Measurements from ENCODE around the gene RPS28.

Gene RPS28

GRCh38 chr19:8319807-8320520 is 1.3 kb upstream of the RPS28 start:
- in situ Hi-C loops (cut with MboI; ENCODE audit: low sequenced_read_pairs), result no loop called here

- in situ Hi-C loops (cut with MboI; ENCODE audit: low sequenced_read_pairs), result no loop called here
Measured at GRCh38 chr19:8320564-8321066, 681 bp upstream of the RPS28 start.

DNA sequence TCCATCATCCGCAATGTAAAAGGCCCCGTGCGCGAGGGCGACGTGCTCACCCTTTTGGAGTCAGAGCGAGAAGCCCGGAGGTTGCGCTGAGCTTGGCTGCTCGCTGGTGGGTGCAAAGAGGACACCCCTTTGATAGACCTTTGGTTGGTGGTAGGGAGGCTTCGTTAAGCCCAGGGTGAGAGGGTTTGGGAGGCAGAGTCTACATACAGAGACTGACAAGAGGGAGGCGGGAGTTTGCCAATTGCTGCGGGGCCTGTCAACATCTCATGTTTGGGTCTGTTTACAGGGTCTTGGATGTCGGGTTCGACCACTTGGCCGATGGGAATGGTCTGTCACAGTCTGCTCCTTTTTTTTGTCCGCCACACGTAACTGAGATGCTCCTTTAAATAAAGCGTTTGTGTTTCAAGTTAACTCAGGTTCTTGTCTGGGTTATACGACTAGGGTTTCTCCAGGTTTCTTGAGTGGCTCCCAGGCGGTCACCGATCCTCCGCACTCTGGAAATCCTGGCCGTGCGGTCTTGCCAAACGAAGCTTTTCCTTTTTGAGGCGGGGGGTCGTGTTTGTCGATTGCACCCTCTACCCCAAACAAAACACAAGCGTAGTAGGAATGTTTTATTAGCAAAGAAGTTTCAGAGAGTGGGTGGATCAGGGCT is 816 bp downstream of the RPS28 start:
- in situ Hi-C loops (cut with MboI; ENCODE audit: low sequenced_read_pairs), result no loop called here

DNA sequence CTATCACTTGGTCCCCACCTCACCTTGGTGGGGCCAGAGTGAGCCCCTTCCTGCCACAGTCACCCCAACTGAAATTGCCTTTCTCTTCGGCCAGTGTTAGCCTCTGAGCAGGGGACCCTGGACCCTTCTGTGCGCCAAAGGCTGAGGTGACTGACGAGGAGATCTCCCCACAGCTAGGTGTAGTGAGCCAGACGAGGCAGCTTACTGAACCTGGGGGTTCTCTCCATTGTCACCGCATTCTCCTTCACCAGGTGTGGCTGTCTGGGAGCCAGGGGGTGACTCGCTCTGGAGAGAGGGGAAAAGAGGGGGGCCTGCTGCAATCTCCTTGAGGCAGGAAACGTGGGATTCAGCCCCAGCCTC is 1.3 kb downstream of the RPS28 start:
- in situ Hi-C loops (cut with MboI; ENCODE audit: low sequenced_read_pairs), result no loop called here

DNA sequence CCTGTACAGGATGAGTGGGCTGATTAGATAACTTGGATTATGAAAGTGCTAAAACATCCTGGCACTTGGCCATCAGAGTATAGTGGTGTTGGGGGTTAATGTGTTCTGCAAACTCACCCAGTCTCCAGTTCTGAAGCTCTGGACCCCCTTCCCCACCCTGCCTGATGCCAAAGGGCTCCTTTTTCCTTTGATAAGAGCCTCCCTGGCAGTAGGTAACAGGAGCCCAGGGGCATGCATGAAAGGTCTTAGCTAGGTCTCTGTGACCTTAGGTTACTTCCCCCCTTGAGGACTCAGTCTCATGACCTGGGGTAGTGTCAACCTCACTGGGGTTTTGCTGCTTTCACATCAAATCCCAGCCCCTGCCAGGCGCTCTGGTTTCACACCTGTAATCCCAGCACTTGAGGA is 2.5 kb downstream of the RPS28 start:
- in situ Hi-C loops (cut with MboI; ENCODE audit: low sequenced_read_pairs), result no loop called here

DNA sequence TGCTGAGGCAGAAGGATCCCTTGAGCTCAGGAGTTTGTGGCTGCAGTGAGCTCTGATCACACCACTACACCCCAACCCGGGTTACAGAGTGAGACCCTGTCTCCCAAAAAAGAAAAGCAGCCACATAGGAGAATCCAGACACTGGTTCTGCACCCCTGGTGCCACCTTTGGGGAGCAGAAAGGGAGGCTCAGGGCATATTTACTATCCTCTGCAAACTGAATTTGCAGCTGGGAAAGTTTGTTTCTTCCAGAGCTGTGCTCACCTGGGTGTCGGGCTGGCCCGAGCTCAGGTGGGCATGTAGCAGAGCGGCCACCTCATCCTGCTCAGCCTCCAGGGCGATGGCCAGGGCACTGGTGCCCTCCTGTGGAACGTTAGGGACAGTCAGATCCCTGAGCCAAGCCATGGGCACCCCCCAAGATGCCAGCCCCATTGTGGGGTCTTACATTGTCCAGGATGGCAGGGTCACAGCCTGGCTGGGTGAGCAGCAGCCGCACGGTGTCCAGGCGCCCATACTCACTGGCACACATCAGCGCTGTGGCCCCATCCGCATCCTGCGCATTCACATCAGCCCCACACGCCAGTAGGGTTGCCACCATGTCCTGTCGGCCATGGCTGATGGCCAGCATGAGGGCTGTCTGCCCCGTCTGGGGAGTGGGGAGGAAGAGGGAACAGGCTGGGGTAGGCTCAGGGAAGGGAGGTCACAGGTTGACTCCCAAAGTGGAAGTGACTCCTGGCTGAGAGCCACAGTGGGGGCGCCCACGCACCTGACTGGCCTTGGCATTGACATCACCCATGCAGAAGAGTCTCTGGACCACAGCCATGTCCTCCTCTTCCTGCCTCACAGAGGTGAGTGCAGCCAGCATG is 3.1 kb downstream of the RPS28 start:
- in situ Hi-C loops (cut with MboI; ENCODE audit: low sequenced_read_pairs), result no loop called here

DNA sequence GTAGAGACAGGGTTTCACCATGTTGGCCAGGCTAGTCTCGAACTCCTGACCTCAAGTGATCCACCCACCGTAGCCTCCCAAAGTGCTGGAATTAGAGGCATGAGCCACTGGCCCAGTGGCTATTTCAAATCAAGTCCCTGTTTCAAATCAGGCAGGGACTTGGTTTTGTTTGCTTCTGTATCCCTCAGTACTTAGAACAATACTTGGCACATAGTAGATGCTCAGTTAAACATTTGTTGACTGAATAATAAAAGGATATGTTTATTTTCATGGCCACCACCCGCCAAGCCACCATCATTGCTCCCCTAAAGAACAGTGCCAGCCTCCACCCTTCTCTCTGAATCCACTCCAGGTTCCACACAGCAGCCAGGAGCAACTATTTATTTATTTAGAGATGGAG is 4.2 kb downstream of the RPS28 start:
- in situ Hi-C loops (cut with MboI; ENCODE audit: low sequenced_read_pairs), result no loop called here

GRCh38 chr19:8329996-8330395 is 8.7 kb downstream of the RPS28 start:
- in situ Hi-C loops (cut with MboI; ENCODE audit: low sequenced_read_pairs), result no loop called here

- in situ Hi-C loops (cut with MboI; ENCODE audit: low sequenced_read_pairs), result no loop called here
Measured at GRCh38 chr19:8331263-8331845, 10.1 kb downstream of the RPS28 start.

- in situ Hi-C loops (cut with MboI; ENCODE audit: low sequenced_read_pairs), result no loop called here
Measured at GRCh38 chr19:8332976-8333766, 11.9 kb downstream of the RPS28 start.

DNA sequence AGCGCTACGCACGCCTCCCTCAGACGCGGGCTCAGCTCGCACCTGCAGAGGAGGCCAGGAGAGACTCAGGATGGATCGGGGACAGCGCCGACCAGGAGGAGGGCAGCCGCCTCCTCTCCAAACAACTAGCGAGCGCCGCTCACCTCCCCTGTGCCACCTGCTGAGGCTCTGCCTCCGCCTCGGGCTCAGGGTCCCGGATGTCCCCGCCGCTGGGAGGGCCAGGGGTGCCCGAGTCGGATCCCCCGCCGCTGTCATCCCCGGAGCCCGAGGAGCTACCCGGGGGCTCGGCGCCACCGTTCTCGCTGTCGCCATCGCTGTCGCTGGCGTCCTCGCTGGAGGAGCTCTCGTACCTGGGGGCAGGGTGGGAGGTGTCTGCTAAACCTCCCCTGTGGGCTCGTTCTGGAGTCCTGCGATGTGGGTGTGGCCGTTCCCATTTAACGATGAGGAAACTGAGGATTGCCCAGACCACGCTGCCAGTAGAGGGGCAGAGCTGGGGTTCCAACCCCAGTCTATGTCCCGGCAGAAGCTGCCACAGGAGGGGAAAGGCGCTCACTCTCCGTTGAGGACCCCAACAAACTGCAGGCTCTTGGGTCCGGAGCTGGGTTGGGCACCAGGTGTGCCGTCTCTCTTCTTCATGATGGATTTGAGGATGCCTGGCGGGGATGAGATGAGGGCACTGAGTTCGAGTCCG is 12.6 kb downstream of the RPS28 start:
- in situ Hi-C loops (cut with MboI; ENCODE audit: low sequenced_read_pairs), result no loop called here

GRCh38 chr19:8334458-8335342 is 13.4 kb downstream of the RPS28 start:
- in situ Hi-C loops (cut with MboI; ENCODE audit: low sequenced_read_pairs), result no loop called here

DNA sequence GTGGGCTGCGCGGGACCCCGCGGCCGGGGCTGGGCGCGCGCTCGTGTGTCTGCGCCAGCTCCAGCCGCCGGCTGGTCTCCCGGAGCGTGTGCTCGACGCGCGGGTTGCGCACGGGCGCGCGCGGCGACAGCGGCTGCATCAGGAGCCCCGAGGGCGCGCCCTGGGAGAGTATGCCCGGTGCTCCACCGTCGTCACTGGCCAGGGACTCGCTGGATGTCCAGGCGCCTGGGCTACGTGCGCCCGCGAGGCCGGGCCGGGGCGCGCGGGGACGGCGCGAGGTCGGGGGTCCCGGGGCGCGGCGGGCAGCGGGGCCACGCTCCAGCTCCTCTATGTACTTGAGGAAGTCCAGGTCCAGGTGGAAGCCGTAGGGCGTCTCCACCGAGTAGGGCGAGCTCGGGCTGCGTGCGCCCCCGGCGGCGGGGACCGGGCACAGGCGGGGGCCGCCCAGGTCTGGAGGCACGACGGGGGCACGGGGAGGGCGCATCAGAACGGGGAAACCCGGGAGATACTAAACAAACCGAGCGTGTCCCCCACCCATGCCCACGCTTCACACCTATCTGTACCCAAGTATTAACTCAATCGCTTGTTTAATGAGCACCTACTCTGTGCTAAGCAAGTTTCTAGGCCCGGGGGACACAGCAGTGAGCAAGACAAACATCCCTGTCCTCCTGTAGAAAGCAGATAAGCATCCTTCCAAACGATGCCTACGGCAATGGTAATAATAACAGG is 14.2 kb downstream of the RPS28 start:
- in situ Hi-C loops (cut with MboI; ENCODE audit: low sequenced_read_pairs), result no loop called here

GRCh38 chr19:8336072-8336569 is 14.8 kb downstream of the RPS28 start:
- in situ Hi-C loops (cut with MboI; ENCODE audit: low sequenced_read_pairs), result no loop called here

DNA sequence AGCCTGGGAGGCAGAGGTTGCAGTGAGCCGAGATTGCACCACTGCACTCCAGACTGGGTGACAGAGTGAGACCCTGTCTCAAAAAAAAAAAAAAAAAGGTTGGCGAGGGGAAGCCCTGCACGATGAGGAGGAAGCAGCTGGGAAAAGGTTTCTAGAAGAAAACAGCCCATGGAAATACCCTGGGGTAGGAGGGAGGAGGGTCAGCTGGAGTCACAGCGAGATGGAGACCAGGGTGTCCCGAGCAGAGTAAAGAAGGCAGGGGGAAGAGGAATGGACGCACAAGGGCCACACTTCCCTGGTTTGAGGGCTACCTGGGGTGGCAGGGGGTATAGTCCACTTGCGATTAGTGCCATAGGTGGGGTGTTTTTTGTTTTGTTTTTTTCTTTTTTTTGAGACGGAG is 15.4 kb downstream of the RPS28 start:
- in situ Hi-C loops (cut with MboI; ENCODE audit: low sequenced_read_pairs), result no loop called here

DNA sequence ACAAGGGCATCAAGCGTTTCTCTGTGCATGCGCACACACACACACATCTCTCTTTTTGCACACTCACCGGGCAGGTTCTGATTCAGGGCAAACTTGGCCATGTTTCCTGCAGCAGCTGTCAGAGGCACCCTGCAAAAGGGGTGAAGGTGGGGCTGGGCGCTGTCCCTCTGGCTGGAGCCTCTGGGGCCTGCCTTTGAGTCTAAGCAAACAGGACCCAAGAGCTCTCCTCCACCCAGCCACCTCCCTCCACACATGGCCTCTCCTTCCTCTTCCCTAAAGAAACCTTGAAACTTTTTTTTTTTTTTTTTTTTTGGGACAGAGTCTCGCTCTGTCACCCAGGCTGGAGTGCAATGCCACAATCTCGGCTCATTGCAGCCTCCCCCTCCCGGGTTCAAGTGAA is 16.4 kb downstream of the RPS28 start:
- in situ Hi-C loops (cut with MboI; ENCODE audit: low sequenced_read_pairs), result no loop called here

DNA sequence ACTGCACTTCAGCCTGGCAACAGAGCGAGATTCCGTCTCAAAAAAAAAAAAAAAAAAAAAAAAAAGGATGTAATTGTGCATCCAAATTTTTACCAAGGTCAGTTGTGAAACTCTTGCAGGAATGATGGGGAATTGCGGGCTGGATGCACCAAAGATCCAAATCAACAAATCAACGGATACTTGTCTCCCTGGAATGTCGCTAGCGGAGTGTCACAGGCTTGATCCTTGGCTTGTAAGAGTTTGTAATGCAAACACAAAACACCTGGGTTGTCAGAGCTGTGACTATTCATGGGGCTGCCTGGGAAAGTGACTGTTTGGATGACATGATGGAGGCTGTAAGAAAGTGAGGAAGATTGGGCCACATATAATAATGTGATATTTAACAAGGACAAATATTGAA is 17.5 kb downstream of the RPS28 start:
- in situ Hi-C loops (cut with MboI; ENCODE audit: low sequenced_read_pairs), result no loop called here
